ENCODE data around the gene ITIH3. TPM values are rescaled to one million over a fixed set of nuclear protein-coding genes. Genes with fewer than 3 reads are reported as not detected.

ITIH3 gene
- total RNA-seq, 4 donors from 2014 or later, result 0.48 to 11.8 (median 5.6) TPM

DNA sequence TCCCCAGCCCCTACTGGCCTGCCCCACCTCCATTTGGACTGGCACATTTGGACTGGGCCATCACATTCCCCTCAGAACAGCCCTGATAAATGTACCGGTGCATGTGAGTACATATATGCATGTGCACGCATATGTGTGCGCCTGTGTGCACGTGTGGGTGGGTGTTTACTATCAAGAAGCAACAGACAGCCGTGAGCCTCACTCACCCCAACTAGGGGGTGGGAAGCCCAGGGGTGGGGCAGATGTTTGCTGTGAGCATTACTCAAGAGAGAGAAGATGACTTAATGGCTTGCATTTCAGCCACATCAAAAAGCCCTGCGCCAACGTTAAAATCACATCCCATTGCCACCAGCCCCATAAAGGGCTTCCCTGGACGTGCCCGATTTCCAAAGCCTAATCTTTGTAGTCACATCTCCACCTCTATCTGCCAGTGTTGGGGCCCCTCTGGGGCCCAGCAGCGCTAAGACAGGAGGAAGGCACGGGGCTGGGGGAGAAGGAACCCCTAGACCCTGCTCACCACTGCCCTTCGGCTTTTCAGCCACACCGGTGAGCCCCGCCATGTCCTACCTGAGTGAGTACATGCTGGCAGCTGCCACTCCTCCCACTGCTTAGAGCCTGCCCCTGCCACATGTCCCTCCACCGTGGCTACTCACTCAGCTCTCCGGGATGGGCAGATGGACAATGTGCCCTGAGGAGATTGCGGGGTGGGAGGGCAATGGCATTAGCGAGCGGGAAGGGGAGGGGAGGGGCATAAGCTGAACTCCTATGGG is 10.9 kb downstream of the ITIH3 start:
- Histone ChIP-seq H3K9me3 (no peaks in the 10 kb centered on the region), H3K4me3 (no peak overlapping the region), H3K4me1 (no peaks in the 10 kb centered on the region), H3K27ac (no peak overlapping the region), H3K27me3 (no peaks in the 10 kb centered on the region), H3K36me3 (no peaks in the 10 kb centered on the region)
- intact Hi-C loops (cut with DNase I; ENCODE audit: low total_unique reads), result no loop called here
- DNase-seq, result no peak
- TF ChIP-seq, protein P1, sequence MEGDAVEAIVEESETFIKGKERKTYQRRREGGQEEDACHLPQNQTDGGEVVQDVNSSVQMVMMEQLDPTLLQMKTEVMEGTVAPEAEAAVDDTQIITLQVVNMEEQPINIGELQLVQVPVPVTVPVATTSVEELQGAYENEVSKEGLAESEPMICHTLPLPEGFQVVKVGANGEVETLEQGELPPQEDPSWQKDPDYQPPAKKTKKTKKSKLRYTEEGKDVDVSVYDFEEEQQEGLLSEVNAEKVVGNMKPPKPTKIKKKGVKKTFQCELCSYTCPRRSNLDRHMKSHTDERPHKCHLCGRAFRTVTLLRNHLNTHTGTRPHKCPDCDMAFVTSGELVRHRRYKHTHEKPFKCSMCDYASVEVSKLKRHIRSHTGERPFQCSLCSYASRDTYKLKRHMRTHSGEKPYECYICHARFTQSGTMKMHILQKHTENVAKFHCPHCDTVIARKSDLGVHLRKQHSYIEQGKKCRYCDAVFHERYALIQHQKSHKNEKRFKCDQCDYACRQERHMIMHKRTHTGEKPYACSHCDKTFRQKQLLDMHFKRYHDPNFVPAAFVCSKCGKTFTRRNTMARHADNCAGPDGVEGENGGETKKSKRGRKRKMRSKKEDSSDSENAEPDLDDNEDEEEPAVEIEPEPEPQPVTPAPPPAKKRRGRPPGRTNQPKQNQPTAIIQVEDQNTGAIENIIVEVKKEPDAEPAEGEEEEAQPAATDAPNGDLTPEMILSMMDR (IDR thresholded peaks at IDR 0.05), result no peak
- TF ChIP-seq POLR2A (IDR thresholded peaks at IDR 0.05), result no peak

DNA sequence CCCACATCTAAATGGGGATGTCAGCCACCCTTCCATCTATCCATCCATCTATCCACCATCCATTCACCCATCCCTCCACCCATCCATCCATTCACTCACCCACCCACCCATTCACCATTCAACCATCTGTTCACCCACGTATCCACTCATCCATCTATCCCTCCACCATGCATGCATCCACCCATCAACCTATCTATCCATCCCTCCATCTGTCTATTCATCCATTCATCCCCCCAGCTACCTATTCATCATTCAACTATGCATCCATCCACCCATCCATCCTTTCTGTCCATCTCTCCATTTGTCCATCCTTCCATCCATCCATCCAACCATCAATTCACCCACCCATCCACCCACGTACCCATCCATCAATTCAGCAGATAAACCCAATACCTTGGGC is 14.6 kb downstream of the ITIH3 start:
- no peak overlapping the region for H3K27ac ChIP-seq
- H3K4me1 ChIP-seq, result no peaks in the 10 kb centered on the region
- H3K36me3 ChIP-seq, result no peaks in the 10 kb centered on the region
- intact Hi-C loops (cut with DNase I; ENCODE audit: low total_unique reads), result no loop called here
- no peaks in the 10 kb centered on the region for H3K9me3 ChIP-seq
- TF ChIP-seq, protein P1 (IDR thresholded peaks at IDR 0.05), result no peak
- TF ChIP-seq POLR2A (IDR thresholded peaks at IDR 0.05), result no peak
- no peak overlapping the region for H3K4me3 ChIP-seq
- no peak for DNase-seq
- no peaks in the 10 kb centered on the region for H3K27me3 ChIP-seq

DNA sequence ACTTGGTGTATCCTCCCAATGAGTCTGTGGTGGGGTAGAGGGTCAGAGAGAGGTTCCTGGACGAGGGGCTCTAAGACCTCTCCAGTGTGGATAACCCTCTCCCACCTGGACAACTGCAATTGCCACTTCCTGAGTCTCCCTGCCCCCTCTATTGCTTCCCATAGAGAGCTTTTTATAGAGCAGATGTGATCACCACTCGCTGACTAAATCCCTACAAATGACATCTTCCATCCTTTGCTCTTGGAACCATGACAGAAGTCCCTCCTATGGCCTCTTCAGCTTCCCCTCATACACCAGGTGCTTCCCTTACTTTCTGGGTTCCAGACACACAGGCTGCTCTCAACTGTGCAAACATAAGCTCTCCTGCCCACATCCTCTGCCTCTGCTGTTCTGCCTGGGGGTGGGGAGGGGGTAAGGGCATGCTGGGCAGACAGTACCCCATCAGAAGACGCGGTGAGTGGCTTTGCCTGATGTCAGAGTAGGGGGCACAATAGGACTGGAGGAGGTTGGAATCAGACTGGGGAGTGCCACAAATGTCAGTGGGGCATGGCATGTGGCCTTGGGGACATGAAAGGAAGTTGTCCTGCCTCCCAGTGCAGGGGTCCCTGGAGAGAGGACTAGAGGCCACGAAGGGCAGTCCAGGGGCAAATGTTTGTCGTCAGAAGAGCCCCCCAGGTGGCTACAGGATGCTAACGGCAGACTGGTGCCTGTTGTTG is 15.2 kb downstream of the ITIH3 start:
- H3K27me3 ChIP-seq, result no peaks in the 10 kb centered on the region
- TF ChIP-seq, protein P1 (IDR thresholded peaks at IDR 0.05), result no peak
- TF ChIP-seq POLR2A (IDR thresholded peaks at IDR 0.05), result no peak
- intact Hi-C loops (cut with DNase I; ENCODE audit: low total_unique reads), result no loop called here
- DNase-seq, result no peak
- H3K27ac ChIP-seq, result no peak overlapping the region
- H3K36me3 ChIP-seq, result no peaks in the 10 kb centered on the region
- no peaks in the 10 kb centered on the region for H3K9me3 ChIP-seq
- no peak overlapping the region for H3K4me3 ChIP-seq
- no peaks in the 10 kb centered on the region for H3K4me1 ChIP-seq

DNA sequence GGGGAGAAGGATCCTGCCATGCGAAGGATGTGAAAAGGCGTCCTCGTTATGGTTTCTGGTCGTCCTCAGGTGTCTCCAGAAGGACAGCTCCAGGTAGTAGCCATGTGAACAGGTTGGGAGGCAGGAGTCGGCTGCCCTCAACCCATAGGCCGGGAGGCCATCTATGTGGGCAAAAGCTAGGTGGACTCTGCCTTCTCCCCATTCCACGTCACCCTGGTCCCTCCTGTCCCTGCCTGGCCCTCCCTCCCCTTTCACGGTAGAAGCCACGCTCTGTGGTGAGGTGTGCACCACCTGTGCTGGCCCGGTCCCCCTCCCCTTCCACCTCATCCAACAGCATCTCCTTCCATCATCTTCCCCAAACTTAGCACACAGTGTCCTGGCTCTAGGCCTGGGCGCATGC is 16.3 kb downstream of the ITIH3 start:
- intact Hi-C loops (cut with DNase I; ENCODE audit: low total_unique reads), result no loop called here
- no peaks in the 10 kb centered on the region for H3K9me3 ChIP-seq
- no peaks in the 10 kb centered on the region for H3K27me3 ChIP-seq
- no peaks in the 10 kb centered on the region for H3K36me3 ChIP-seq
- no peak overlapping the region for H3K4me3 ChIP-seq
- DNase-seq, result no peak
- H3K27ac ChIP-seq, result no peak overlapping the region
- TF ChIP-seq, protein P1 (IDR thresholded peaks at IDR 0.05), result no peak
- TF ChIP-seq POLR2A (IDR thresholded peaks at IDR 0.05), result no peak
- H3K4me1 ChIP-seq, result no peaks in the 10 kb centered on the region

DNA sequence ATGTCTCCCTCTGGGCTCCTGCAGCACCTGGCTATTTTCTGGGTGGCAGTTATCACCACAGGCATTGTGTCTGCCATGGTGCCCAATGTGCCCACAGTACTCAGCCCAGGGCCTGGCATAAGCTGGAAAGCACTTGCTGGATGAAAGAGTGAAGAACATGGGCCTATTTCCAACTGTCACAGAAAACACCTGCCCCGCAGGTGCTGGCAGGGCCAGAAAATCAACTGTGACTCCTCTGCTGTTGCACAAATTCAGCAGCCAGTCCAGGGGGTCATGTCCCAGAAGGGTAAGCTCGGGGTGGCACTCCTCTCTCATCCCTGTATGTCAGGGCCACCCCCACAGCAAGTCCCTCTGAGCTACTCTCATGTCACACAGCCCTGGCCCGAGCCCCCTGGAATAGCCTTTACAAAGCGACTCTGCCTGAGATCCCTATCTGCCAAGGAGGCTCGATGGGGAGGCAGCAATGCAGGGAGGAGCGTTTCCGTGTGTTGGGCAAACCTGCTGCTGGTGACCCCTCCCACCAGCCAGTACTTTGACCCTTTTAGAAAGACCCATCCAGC is 16.9 kb downstream of the ITIH3 start:
- no peak overlapping the region for H3K27ac ChIP-seq
- no peak for TF ChIP-seq POLR2A (IDR thresholded peaks at IDR 0.05)
- TF ChIP-seq, protein P1 (IDR thresholded peaks at IDR 0.05), result no peak
- intact Hi-C loops (cut with DNase I; ENCODE audit: low total_unique reads), result no loop called here
- no peak overlapping the region for H3K4me3 ChIP-seq
- H3K9me3 ChIP-seq, result no peaks in the 10 kb centered on the region
- no peak for DNase-seq
- H3K27me3 ChIP-seq, result no peaks in the 10 kb centered on the region
- H3K36me3 ChIP-seq, result no peaks in the 10 kb centered on the region
- no peaks in the 10 kb centered on the region for H3K4me1 ChIP-seq

Measured in uterus (tissue), 4 donors.